ENCODE measurements around the gene COA7.
"Not testable (repeated sequence)": the region's sequence is repeated elsewhere in the genome, so short reads cannot be mapped to it uniquely, and the experiment has no call there.

Gene COA7

DNA sequence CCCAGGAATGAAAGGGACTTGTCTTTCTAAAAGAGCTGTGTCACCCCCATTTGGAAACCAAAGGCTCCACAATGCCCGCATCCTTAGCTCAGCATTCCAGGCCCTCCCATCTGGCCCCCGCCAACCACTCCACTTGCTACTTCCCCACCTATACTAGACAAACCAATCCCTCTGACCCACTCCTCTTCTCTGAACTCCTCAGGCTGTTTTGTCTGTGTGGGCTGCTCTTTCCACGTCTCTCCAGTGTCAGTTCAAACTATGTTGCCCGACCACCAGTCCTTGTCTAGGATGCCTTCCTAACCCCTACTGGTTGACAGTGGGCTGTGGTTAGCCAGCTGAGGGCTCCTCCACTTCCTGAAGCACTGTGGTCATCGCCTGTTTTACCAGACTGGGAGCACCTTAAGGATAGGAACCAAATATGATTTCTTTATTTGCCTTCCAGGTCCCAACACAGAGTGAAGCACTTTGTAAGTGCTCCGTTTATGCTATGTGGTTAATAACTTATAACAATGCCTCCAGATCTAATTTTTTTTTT lies 8.1 kb upstream of the COA7 start:
- DNase-seq (ENCODE audit: low spot score), result no peak

DNA sequence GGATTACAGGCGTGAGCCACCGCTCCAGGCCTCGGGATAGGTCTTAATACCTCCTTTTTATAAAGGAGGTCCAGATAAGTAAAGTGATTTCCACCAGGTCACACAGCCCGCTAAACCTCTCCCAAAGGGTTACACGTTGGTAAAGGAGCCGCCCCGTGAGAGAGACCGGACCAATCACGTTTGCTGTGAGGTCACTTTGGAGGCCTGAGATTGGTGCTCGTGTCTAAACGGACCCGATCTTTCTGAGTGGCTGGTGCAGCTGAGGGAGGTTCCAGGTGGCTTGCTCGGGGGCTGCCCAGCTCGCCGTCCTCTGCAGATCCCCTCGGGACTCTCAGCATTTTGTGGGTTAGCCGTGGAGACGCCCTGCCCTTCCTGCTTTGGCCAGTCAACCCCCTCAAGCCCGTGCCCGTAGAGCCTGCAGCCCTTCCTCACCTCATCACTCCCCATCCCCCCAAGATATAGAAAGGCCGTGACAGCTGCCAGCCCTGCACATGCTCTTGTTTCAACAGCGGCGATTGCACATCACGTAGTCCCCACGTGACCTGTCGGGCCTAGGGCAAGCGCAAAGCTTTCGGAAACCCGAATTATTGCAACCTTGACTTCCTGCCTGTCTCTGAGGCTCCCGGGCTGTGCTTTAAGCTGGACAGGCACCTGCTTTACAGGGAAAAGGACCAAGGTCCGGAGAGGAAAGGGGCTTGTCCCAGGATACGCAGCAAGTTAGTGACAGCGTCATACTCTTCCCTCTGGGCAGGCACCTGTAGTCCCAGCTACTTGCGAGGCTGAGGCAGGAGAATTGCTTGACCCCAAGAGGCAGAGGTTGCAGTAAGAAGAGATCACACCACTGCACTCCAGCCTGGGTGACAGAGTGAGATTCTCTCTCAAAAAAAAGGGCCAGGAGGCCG lies 5.0 kb upstream of the COA7 start:
- peak; percentile 98 for DNase-seq (ENCODE audit: low spot score)

DNA sequence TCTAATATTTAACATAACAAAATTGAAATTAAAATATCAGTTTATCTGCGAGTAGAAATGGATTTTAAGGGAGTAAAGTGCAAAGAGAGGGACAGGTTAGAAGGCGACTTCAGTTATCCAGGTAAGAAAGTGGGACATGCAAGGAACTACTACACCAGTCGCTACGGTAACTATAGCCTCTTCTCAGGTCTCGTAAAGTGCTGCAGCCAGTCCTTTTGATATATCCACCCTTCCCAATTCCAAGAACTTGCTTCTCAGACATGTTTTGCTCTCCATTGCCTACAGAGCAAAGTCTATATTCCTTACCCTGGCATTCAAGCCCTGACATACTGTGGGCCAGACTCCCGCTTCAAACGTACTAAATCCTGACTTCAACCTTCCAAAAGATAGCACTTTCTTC lies 2.5 kb downstream of the COA7 start:
- DNase-seq (ENCODE audit: low spot score), result no peak

DNA sequence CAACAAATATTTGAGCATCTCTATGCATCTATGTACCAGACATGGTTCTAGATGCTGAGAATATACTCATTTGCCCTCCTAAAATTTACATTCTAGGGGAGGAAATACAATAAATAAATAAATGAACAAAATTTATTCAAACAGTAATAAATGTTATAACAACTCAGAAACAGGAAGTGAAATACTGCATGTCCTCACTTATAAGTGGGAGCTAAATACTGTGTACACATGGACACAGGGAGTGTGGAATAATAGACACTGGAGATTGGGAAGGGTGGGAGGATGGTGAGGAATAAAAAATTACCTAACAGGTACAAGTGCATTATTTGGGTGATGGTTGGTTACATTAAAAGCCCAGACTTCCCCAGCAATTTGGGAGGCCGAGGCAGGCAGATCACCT lies 4.3 kb downstream of the COA7 start:
- DNase-seq (ENCODE audit: low spot score), result no peak

DNA sequence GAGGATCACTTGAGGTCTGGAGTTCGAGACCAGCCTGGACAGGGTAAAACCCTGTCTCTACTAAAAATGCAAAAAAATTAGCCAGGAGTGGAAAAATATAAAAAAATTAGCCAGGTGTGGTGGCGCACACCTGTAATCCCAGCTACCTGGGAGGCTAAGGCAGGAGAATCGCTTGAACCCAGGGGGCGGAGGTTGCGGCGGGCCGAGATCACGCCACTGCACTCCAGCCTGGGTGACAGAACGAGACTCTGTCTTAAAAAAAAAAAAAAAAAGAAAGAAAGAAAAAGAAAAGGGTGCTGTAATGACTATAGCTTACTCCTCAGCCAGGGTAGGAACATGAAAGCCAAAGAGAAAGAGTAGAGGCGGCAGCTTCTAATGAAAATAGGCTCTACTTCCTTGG lies 4.8 kb downstream of the COA7 start:
- DNase-seq (ENCODE audit: low spot score), result not testable (repeated sequence)

DNA sequence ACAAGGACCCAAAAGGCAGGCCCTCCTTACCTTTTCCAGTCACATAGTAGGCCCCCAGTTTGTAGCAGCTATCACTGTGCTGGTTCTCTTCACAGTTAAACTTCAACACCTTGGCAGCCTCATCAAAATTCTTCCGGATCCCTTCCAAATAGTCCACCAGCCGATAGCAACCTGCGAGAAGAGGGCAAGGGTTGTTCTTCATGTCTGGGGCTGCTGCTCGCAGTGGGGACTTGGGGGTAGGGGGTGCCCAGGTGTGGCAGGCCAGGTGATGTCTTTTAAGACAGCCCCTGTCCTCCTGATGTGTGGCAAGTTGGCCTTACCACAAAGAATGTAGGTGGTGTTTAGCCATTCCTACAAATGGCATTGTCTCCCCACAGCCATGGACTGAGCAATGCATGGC lies 5.5 kb downstream of the COA7 start:
- no peak for DNase-seq (ENCODE audit: low spot score)

DNA sequence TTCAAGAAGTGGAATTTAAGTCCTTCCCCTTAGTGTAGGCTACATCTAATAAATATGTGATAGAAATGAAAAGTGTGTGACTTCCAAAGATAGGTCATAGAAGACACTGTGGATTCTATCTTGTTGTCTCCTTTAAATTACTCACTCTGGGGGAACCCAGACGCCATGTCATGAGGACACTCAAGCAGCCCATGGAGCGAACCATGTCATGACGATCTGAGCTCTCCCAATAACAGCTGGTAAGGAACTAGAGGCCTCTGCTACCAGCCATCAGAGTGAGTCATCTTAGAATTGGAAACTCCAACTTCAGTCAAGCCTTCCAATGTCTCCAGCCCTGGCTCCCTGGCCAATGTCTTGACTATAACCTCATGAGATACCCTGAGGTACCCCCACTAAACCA lies 6.3 kb downstream of the COA7 start:
- DNase-seq (ENCODE audit: low spot score), result no peak

DNA sequence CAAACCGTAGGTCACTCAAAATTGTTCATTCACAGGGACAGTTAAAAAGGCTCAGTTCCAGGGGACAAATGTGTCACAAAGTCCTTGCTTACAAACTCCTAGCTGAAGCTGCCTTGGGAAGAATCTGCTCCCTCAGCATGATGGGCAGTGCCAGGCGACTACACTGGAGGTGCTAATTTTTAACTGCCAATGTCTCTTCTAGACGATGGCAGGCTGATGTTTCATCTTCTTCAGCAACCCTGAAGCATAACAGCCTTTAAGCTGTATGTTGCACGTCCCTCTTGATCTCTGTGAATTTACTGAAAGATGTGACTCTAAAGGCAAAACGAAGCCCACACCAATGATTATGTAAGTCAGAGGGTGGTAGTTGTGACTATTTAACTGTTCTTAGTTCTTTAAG lies 11.3 kb downstream of the COA7 start:
- DNase-seq (ENCODE audit: low spot score), result no peak

DNA sequence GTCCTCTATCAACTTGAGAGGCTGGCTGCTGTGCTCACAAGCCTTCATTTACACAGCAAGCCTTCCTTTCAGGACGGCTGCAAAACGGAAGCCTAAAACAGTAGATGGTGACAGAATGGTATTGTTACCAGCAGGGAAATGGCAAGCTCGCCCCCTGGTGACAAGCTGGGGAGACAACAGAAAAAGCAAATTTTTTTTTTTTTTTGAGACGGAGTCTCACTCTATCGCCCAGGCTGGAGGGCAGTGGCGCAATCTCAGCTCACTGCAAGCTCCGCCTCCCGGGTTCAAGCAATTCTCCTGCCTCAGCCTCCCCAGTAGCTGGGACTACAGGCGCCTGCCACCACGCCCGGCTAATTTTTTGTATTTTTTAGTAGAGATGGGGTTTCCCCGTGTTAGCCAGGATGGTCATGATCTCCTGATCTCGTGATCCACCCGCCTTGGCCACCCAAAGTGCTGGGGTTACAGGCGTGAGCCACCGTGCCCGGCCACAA lies 11.8 kb downstream of the COA7 start:
- peak; percentile 69 for DNase-seq (ENCODE audit: low spot score)

DNA sequence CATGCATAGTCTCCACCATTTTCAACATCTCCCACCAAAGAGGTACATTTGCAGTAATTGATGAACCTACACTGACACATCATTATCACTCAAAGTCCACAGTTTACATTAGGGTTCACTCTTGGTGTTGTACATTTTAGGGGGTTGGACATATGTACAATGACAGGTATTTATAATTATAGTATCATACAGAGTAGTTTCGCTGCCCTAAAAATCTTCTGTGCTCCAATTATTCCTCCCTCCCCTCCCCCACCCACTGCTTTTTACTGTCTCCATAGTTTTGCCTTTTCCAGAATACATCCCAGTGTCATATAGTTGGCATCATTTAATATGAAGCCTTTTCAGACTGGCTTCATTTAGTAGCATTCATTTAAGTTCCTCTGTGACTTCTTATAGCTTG lies 13.6 kb downstream of the COA7 start:
- no peak for DNase-seq (ENCODE audit: low spot score)

DNA sequence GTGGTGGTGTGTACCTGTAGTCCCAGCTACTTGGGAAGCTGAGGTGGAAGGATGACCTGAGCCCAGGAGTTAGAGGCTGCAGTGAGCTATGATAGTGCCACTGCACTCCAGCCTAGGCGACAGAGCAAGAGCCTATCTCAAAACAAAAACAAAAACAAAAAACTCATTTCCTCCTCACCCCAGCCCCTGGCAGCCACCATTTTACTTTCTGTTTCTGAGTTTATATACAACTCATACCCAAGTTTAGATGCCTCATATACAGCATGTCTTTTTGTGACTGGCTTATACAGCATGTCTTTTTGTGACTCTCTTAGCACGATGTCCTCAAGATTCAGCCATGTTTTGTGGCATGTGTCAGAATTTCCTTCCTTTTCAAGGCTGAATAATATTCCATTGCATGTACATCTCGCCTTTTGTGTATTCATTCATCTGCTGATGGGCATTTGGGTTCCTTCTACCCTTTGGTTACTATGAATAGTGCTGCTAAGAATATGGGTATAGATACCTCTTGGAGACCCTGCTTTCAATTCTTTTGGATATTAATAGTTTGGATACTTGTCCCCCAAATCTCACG lies 14.7 kb downstream of the COA7 start:
- no peak for DNase-seq (ENCODE audit: low spot score)

DNA sequence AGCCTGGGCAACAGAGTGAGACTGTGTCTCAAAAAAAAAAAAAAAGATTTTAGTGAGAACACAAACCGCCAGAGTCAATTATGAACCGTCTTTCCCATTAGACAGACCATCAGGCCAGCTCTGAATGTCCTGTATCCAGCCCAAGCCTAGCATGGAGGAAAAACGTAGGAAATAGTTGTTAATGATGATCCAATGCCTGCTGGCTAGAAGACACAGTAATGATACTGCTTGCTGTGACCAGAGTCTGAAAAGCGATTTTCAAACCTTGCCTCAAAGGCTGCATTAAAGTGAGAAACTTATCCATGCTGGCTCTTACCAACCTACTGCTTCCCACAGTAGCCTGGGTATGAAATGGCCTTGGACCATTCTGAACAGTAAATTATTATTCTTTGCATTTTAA lies 17.0 kb downstream of the COA7 start:
- no peak for DNase-seq (ENCODE audit: low spot score)

DNA sequence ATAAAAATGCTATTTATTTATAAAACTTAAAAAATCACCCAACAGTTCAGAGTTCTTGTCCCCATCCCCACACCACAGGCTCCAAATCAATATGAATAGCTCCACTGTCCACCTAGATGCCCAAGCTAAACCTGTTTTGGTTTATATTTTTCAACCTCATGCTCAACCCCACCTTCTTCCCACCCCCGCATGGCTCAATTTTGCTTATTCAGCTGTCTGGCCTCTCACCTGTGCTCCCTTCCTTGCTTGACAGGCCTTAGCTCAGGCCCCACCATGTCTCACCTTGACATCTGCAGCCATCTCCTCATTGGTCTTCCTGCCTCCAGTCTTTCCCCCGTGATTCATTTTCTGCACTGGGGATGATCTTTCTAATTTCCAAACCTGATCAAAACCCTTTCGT lies 17.8 kb downstream of the COA7 start:
- no peak for DNase-seq (ENCODE audit: low spot score)

DNA sequence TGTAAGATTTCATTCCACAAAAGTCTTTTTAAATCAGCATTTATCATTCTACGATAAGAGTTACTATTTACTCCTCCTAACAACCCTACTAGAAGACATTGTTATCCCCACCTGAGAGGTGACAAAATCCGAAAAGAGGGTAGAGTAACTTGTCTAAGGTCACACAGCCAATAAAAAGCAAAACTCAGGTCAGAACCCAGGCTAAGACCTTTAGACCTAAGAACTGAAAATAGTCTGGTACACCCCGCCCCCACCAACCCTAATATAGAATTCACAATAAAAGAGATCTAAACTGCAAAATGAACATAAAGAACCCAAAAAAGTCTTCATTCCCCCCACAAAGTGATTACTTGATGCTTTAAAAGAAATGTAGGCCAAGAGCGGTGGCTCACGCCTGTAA lies 18.6 kb downstream of the COA7 start:
- no peak for DNase-seq (ENCODE audit: low spot score)

DNA sequence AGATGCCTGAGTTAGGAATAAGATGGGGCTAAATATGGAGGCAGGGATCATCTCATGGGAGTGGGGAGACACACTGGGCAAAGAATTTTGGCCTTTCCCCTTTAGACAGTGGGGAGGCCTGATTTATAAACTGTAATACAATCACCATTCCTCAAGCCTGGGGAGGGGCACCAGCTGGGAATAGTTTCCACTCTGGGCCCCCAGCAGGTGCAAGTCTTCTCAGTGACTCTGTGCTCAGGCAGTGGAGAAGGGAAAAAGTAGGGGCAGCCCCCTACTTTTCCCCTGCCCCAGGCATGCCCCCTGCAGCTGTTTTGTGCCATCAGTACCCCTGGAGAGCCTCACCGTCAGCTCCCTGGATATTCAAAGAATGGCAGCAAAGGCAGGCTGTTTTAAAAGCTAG lies 19.1 kb downstream of the COA7 start:
- DNase-seq (ENCODE audit: low spot score), result no peak

DNA sequence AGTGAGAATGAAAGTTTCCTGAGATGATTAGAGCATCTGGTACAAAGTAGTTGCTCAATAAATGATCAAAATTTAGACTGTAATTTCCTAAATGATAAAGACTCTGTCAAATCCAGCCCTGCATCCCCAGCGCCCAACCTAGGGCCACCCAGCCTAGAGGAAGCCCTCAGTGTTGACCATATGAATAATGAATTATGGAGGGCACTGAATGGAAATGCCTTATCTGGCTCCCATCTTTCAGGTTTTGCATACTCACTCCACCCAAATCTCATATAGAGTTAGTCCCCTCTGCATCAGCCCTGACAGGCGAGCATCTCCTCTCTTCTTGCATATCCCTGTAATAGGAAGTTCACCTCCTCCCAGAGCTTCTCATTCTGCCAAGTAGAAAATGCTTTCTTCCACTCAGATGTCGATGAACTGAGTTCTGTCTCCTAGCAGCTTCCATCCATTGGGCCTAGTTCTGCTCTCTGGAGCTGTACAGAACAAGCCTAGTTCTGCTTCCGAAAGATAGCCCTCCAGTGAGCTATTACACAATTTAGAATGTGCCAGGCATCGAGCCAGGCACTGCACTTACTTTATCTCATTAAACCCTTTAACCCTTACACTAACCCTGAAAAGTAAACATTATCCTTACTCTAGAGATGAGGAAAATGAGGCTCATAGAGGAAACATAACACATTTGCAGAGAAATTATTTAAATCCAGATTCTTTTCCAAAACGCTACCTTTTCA lies 20.9 kb downstream of the COA7 start:
- no peak for DNase-seq (ENCODE audit: low spot score)

DNA sequence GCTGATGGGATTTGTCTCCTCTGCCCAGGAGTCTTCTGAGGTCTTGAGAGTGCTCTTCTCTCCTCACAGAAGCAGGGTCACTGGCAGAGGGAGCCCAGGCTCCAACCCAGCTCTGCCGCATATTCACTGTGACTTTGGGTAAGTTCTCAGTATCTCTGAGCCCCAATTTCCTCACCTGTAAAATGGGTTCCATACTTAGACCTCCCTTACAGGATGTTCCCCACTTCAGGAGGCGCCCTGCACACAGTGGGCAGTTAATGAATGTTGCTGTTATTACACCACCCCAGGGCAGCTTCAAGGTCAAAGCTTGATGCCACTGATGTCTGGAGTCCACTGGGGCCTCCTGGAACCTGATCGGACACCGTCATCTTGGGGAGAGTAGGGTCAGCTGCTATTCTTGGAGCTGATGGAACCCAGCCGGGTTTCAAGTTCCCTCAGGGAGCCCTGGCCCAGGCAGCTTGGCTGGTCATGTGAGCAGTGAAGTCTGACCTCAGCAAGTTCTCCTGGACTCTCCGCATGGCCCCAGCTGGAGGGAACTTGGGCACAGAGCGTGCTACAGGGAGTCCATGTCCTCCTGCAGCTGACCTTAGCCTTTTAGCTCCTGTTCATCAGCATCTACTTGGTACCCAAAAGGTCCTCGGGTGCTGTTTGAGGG lies 21.8 kb downstream of the COA7 start:
- no peak for DNase-seq (ENCODE audit: low spot score)

DNA sequence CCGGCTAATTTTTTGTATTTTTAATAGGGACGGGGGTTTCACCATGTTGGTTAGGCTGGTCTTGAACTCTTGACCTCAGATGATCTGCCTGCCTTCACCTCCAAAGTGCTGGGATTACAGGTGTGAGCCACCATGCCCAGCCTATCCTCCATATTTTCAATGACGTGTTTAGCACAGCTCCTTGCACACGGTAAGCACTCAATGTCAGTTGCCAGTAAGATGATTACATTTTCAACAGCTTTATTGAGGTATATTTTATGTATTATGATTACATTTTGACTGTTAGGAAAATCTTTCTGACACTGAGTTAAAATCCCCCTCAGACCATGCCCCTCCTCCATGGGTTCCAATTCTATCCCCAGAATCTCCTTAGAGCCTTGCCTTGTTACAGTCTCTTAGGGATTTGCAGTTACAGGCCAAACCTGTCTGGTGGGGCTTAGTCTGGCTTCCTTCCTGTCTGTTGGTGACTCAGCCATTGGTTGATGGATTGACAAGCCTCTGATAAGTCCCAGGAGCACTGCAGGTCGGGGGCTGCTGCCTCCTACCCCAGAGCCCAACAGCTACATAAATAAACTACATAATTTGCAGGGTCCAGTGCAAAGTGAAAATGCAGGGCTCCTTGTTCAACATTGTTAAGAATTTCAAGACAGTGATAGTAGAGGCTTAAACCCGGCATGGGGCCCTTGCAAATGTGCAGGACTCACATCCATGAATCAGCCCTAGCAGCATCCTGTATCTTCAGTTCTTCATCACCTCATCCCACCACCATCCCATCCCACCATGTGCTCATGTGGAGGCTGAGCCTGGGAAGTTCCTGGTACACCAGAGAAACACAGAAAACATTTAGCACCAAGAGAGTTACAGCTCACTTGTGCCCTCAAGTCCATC lies 23.4 kb downstream of the COA7 start:
- no peak for DNase-seq (ENCODE audit: low spot score)

DNA sequence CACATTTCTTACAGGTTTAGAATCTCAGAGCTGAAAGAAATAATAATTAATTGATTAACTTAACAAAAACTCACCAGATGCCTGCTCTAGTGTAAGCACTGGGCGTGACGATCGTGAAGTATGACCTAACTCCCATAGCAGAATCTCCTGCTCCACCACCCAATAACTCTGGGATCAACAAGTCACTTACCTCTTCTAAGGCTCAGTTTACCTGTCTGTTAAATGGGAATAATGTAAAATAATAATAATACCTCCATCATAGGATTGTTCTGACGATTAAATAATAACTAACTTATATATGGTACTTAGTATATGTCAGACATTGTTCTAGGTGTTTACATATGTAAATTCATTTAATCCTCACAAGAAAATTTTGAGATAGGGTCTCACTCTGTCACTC lies 24.6 kb downstream of the COA7 start:
- DNase-seq (ENCODE audit: low spot score), result no peak

DNA sequence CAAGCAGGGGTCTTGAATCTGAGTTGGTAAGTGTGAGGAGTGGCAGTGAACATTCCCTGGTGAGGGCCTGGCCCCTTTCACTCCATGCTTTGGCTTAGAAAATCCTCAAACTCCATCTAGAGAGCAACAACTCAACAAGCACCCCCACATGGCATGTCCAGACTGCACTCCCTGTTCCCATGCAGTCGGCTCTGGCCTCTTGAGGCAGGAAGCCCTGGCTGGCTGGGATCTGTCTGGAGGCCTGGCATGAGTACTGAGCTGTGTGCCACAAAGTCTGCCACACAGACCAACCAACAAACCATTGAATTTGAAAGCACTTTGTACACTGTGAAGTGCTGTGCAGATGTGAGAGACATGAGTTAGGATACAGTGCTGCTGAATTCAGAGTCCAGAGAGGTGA lies 25.2 kb downstream of the COA7 start:
- DNase-seq (ENCODE audit: low spot score), result peak; percentile 25

DNA sequence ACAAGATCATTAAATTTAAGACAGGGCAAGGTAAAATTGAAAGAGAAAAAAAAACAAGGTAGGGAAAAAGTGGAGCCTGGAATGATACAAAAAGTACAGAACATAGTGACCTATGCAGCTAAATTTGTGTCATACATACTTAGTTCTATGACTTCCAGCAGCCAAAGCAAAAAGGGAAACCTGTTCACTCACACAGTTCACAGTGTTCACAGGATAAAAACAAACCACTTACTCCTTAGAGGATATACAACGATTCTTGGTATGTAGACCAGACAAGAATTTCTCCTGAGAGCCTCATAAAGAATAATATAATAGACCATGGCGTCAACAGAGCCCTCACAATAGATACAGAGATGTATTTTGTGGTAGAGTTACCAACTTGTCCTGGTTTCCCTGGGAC lies 27.5 kb downstream of the COA7 start:
- no peak for DNase-seq (ENCODE audit: low spot score)

Measured in cerebellar cortex (tissue), 1 donor.